ENCODE data around the gene CACNB4. TPM values are rescaled to one million over a fixed set of nuclear protein-coding genes. Genes with fewer than 3 reads are reported as not detected.

Gene CACNB4
- total and polyA plus RNA-seq, 7 donors: 0.23 to 4.4 (median 1.1) TPM

- Histone ChIP-seq H3K4me1 (no peaks in the 10 kb centered on the region), H3K4me3 (no peak overlapping the region), H3K27me3 (no peaks in the 10 kb centered on the region), H3K9me3 (no peaks in the 10 kb centered on the region), H3K36me3 (no peaks in the 10 kb centered on the region), H3K27ac (no peak overlapping the region)
- no peak for DNase-seq
- TF ChIP-seq CTCF (IDR thresholded peaks at IDR 0.05) (no peak), EP300 (IDR thresholded peaks at IDR 0.05) (no peak), POLR2A (IDR thresholded peaks at IDR 0.05) (no peak), POLR2AphosphoS5 (IDR thresholded peaks at IDR 0.05) (no peak)
- 61 to 82% methylated on average over 15 of the region's 15 CpGs for WGBS, 2 donors
- intact Hi-C loops (cut with DNase I): no loop called here
These were observed 123.1 kb downstream of the CACNB4 start for GRCh38 chr2:151975460-151976414.

DNA sequence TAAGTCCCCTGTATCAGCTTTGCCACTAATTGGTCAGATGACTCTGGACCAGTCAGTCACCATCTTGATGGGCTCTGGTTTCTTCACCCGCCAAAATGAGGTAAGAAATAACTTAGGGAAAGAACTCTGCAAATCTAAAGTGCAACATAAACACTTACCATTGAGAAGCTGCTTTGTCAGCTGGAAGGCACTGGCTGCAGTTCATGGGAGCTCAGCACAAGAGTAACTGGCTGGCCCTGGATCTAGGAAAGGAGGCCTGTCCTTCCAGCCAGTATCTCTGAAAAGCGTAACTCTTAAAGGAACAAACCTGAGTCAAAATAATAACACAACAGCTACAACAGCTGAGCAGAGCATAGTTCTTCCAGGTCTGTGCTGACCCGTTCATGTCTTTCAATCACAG, 123.9 kb downstream of the CACNB4 start:
- H3K36me3 ChIP-seq: no peaks in the 10 kb centered on the region
- no peaks in the 10 kb centered on the region for H3K4me1 ChIP-seq
- 90 to 94% methylated on average over 3 of the region's 3 CpGs for WGBS, 2 donors
- no peaks in the 10 kb centered on the region for H3K9me3 ChIP-seq
- no peak overlapping the region for H3K27ac ChIP-seq
- no peak for DNase-seq
- TF ChIP-seq EP300 (IDR thresholded peaks at IDR 0.05) (no peak), CTCF (IDR thresholded peaks at IDR 0.05) (no peak), POLR2AphosphoS5 (IDR thresholded peaks at IDR 0.05) (no peak), POLR2A (IDR thresholded peaks at IDR 0.05) (no peak)
- H3K4me3 ChIP-seq: no peak overlapping the region
- intact Hi-C loops (cut with DNase I): no loop called here
- H3K27me3 ChIP-seq: no peaks in the 10 kb centered on the region

DNA sequence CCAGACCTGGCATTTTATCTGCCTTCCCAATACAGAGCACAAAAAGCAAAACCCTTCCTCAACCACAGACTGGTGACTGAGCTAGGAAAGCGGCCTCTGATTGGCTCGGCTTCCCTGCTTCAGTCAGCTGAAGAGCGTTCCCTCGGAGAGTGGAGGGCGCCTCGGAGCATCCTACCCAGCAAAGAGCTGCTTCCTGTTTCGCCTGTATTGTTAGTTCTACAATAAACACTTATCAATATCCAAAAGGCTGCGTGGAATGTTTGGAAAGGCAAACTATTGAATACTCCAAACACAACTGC, 125.0 kb downstream of the CACNB4 start:
- H3K27me3 ChIP-seq: no peaks in the 10 kb centered on the region
- H3K36me3 ChIP-seq: no peaks in the 10 kb centered on the region
- WGBS, 2 donors: 32 to 41% methylated on average over 8 of the region's 8 CpGs
- H3K9me3 ChIP-seq: no peaks in the 10 kb centered on the region
- TF ChIP-seq POLR2AphosphoS5 (IDR thresholded peaks at IDR 0.05): no peak
- no peak for TF ChIP-seq EP300 (IDR thresholded peaks at IDR 0.05)
- TF ChIP-seq POLR2A (IDR thresholded peaks at IDR 0.05): no peak
- no peak for TF ChIP-seq CTCF (IDR thresholded peaks at IDR 0.05)
- H3K4me3 ChIP-seq: no peak overlapping the region
- intact Hi-C loops (cut with DNase I): no loop called here
- no peak for DNase-seq
- no peak overlapping the region for H3K27ac ChIP-seq
- no peaks in the 10 kb centered on the region for H3K4me1 ChIP-seq

DNA sequence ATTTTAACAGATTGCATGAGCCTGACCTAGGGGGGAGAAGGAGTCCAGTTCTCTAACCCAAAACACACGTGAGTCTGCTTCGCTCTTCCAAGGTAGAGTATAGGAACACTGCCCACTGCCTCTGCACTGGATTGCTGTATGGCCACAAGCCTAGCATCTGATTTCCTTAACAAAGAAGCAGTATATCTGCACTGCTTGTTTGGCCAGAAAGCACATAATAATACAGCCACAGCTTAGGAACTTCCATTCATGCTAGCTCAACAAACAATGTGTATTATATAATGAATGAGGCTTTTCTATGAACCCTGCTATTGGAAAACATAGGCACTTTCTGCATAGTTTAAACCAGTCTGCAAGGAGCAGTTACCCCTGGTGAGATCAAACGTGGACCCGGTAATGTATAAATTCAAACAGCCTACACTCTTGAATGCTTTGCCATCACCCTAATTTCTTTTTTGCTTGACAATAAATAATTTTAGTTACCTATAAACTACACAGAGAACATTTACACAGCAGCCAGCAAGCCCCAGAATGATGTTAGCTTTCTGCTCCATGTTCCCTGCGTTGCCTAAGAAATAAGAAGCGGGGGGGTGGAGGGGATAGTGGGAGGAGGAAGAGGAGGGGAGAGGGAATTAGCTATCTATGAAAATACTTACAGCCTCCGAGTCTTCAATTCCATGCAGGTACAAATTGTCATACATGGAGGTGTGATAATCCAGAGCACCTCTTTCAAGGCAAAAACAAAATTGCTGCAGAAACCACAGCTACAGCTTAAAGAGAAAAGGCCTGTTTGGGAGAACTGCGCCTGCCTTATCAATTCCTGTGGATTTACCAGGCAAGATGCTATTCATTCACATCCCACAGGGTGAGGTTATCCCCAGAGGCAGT, 125.6 kb downstream of the CACNB4 start:
- intact Hi-C loops (cut with DNase I): no loop called here
- no peak overlapping the region for H3K4me3 ChIP-seq
- no peaks in the 10 kb centered on the region for H3K9me3 ChIP-seq
- H3K4me1 ChIP-seq: no peaks in the 10 kb centered on the region
- WGBS, 2 donors: 88 to 91% methylated on average over 8 of the region's 8 CpGs
- no peaks in the 10 kb centered on the region for H3K27me3 ChIP-seq
- H3K27ac ChIP-seq: no peak overlapping the region
- TF ChIP-seq POLR2AphosphoS5 (IDR thresholded peaks at IDR 0.05): no peak
- no peak for TF ChIP-seq CTCF (IDR thresholded peaks at IDR 0.05)
- no peak for TF ChIP-seq POLR2A (IDR thresholded peaks at IDR 0.05)
- no peak for TF ChIP-seq EP300 (IDR thresholded peaks at IDR 0.05)
- no peaks in the 10 kb centered on the region for H3K36me3 ChIP-seq
- DNase-seq: no peak

Data from sigmoid colon (tissue), 7 donors.